Measurements from ENCODE around the gene KCNK10.

The KCNK10 gene

DNA sequence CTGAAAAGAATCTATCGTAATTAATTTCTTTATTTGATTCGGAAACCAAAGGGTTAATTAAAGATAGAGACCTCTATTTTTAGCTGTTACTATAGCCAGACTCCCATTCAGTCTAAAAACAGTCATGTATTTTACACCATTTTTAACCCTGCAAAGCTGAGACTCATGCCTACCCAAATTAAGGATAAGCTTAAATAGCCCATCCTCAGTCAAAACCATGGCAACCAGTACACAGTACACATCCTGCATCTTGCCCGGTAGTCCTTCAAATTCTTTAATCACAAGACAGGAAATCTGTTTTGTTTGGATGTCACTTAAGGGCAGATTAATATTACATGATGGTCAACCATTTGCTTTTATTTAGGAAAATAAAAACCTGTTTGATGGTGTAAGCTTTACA, 25.5 kb upstream of the KCNK10 start:
- H3K36me3 ChIP-seq (ENCODE audit: insufficient read depth): no peaks in the 10 kb centered on the region
- H3K4me3 ChIP-seq (IDR thresholded peaks at IDR 0.05; ENCODE audit: insufficient read depth, low read depth, low read length): no peak overlapping the region
- H2AFZ ChIP-seq (ENCODE audit: low read depth): no peak overlapping the region
- no peak overlapping the region for H3K27ac ChIP-seq
- H3K4me2 ChIP-seq: no peak overlapping the region
- no peaks in the 10 kb centered on the region for H3K27me3 ChIP-seq (ENCODE audit: insufficient read depth, low read depth)
- H3K9ac ChIP-seq: no peak overlapping the region
- no peaks in the 10 kb centered on the region for H3K4me1 ChIP-seq (ENCODE audit: low read depth, poor library complexity, severe bottlenecking)
- TF ChIP-seq, protein P1, sequence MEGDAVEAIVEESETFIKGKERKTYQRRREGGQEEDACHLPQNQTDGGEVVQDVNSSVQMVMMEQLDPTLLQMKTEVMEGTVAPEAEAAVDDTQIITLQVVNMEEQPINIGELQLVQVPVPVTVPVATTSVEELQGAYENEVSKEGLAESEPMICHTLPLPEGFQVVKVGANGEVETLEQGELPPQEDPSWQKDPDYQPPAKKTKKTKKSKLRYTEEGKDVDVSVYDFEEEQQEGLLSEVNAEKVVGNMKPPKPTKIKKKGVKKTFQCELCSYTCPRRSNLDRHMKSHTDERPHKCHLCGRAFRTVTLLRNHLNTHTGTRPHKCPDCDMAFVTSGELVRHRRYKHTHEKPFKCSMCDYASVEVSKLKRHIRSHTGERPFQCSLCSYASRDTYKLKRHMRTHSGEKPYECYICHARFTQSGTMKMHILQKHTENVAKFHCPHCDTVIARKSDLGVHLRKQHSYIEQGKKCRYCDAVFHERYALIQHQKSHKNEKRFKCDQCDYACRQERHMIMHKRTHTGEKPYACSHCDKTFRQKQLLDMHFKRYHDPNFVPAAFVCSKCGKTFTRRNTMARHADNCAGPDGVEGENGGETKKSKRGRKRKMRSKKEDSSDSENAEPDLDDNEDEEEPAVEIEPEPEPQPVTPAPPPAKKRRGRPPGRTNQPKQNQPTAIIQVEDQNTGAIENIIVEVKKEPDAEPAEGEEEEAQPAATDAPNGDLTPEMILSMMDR (conservative IDR thresholded peaks at IDR 0.05; ENCODE audit: low read depth, low read length): no peak
- H4K20me1 ChIP-seq (ENCODE audit: insufficient read depth): no peaks in the 10 kb centered on the region
- no peaks in the 10 kb centered on the region for H3K79me2 ChIP-seq (ENCODE audit: insufficient read depth, low read depth)

DNA sequence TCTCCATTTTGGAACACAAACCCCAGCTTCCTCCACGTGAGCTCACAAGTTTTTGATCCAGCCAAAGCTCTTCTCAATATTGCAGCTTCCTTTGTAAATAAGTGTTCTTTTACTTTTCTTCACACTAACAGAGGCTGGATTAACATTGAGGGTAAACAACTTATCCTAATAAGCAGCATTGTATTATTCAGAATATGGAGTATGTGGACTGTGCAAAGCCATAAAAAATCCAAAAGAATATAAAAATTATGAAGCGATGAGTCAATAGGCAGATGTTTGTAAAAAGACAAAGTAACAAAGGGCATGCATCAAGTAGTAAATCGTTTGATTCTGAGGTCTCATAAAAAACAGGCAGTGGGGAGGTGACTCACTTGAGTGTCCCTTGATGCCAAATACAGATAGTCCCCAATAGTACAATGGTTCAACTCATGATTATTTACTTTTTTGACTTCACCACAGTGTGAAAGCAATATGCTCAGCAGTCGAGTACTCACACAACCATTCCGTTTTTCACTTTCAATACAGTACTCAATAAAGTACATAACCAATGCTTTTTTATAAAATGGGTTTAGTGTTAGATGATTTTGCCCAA, 23.1 kb upstream of the KCNK10 start:
- Histone ChIP-seq H2AFZ (ENCODE audit: low read depth) (no peak overlapping the region), H3K9ac (no peak overlapping the region), H3K36me3 (ENCODE audit: insufficient read depth) (no peaks in the 10 kb centered on the region), H3K4me2 (no peak overlapping the region), H3K4me3 (IDR thresholded peaks at IDR 0.05; ENCODE audit: insufficient read depth, low read depth, low read length) (no peak overlapping the region), H3K27ac (no peak overlapping the region), H4K20me1 (ENCODE audit: insufficient read depth) (no peaks in the 10 kb centered on the region), H3K4me1 (ENCODE audit: low read depth, poor library complexity, severe bottlenecking) (no peaks in the 10 kb centered on the region), H3K79me2 (ENCODE audit: insufficient read depth, low read depth) (no peaks in the 10 kb centered on the region), H3K27me3 (ENCODE audit: insufficient read depth, low read depth) (no peaks in the 10 kb centered on the region)
- TF ChIP-seq, protein P1 (conservative IDR thresholded peaks at IDR 0.05; ENCODE audit: low read depth, low read length): no peak

DNA sequence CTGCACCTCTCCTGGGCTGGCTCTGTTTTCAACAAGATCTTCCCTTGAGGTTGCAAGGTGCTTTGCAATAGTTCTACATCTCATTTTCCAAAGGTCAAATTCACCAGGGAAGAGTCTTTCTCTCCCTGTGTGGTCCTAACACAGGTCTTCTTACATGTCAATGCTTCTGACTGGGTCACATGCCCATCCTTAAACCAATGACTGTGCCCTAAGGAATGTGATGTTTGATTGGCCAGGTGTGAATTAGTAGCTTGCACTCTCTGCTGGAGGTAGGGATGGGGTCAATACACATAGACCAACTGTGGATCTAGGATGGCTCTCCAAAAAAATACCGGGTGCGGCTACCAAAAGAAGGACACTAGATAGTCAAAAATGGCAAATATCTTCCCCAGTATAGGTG, 19.9 kb upstream of the KCNK10 start:
- H3K4me3 ChIP-seq (IDR thresholded peaks at IDR 0.05; ENCODE audit: insufficient read depth, low read depth, low read length): no peak overlapping the region
- H4K20me1 ChIP-seq (ENCODE audit: insufficient read depth): no peaks in the 10 kb centered on the region
- H3K9ac ChIP-seq: no peak overlapping the region
- H3K79me2 ChIP-seq (ENCODE audit: insufficient read depth, low read depth): no peaks in the 10 kb centered on the region
- H3K4me1 ChIP-seq (ENCODE audit: low read depth, poor library complexity, severe bottlenecking): no peaks in the 10 kb centered on the region
- H3K36me3 ChIP-seq (ENCODE audit: insufficient read depth): no peaks in the 10 kb centered on the region
- TF ChIP-seq, protein P1 (conservative IDR thresholded peaks at IDR 0.05; ENCODE audit: low read depth, low read length): no peak
- H3K27me3 ChIP-seq (ENCODE audit: insufficient read depth, low read depth): no peaks in the 10 kb centered on the region
- no peak overlapping the region for H3K27ac ChIP-seq
- no peak overlapping the region for H2AFZ ChIP-seq (ENCODE audit: low read depth)
- H3K4me2 ChIP-seq: no peak overlapping the region

DNA sequence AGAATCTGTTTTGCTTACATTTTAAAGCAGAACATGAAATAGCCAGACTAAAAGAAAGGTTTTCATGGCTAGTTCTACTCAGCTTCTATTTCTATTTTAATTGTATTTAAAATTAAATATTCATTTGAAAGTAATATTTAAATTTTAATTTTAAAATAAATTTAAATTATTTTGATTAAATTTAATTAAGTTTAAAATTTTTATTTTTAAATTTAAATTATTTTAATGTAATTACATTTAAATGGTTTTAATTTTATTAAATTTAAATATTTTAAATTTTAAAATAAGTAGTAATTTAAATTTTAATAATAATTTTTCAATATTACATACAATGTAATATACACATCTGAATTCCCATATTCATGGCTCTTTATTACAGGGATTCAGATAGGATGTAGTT, 17.3 kb upstream of the KCNK10 start:
- H3K36me3 ChIP-seq (ENCODE audit: insufficient read depth): no peaks in the 10 kb centered on the region
- H4K20me1 ChIP-seq (ENCODE audit: insufficient read depth): no peaks in the 10 kb centered on the region

More for the DNA sequence above, 17.3 kb upstream of the KCNK10 start:
- Histone ChIP-seq H2AFZ (ENCODE audit: low read depth) (no peak overlapping the region), H3K27me3 (ENCODE audit: insufficient read depth, low read depth) (no peaks in the 10 kb centered on the region), H3K4me1 (ENCODE audit: low read depth, poor library complexity, severe bottlenecking) (no peaks in the 10 kb centered on the region), H3K79me2 (ENCODE audit: insufficient read depth, low read depth) (no peaks in the 10 kb centered on the region), H3K9ac (no peak overlapping the region), H3K27ac (no peak overlapping the region), H3K4me2 (no peak overlapping the region), H3K4me3 (IDR thresholded peaks at IDR 0.05; ENCODE audit: insufficient read depth, low read depth, low read length) (no peak overlapping the region)
- TF ChIP-seq, protein P1 (conservative IDR thresholded peaks at IDR 0.05; ENCODE audit: low read depth, low read length): no peak
